K562 (cell line): ENCODE measurements around the gene SRSF6. TPM values are rescaled to one million over a fixed set of nuclear protein-coding genes. Genes with fewer than 3 reads are reported as not detected.

Experiments
- BRD4 ChIP-seq: fragments of 200-600 bp; sonication (generic); IDR thresholded peaks from 2 replicates; pipeline ENCODE4 v1.6.1; 2017; ENCODE audit warnings: inconsistent platforms
- CHD1 ChIP-seq: fragments of 200-600 bp; sonication (generic); IDR thresholded peaks from one replicate; pipeline ENCODE4 v1.6.1; 2012; ENCODE audit warnings: mild to moderate bottlenecking, moderate library complexity, low read length, inconsistent platforms
- CXXC5 ChIP-seq: fragments of 250-450 bp; sonication (Bioruptor Pico); IDR thresholded peaks from 2 replicates; pipeline ENCODE4 v1.8.0; 2022; ENCODE audit warnings: inconsistent platforms, mild to moderate bottlenecking, moderate library complexity
- ETS2 ChIP-seq: IDR thresholded peaks from 2 replicates; pipeline ENCODE4 v1.6.1; 2016; ENCODE audit warnings: borderline replicate concordance, missing genetic modification characterization, mild to moderate bottlenecking, moderate library complexity, missing compliant biosample characterization; ENCODE audit not compliant: poor library complexity, severe bottlenecking
- HBP1 ChIP-seq: fragments of 450-650 bp; formaldehyde crosslinking; IDR thresholded peaks from 2 replicates; pipeline ENCODE4 v1.4.0; 2022; ENCODE audit warnings: missing genetic modification characterization
- NR2F6 ChIP-seq: fragments of 450-650 bp; formaldehyde crosslinking; IDR thresholded peaks from 2 replicates; pipeline ENCODE4 v1.4.0; 2020; ENCODE audit warnings: mild to moderate bottlenecking
- PCBP2 ChIP-seq: fragments of 200-400 bp; formaldehyde crosslinking; IDR thresholded peaks from 2 replicates; pipeline ENCODE4 v1.6.1; 2018; ENCODE audit warnings: low read length, low read depth, mild to moderate bottlenecking, moderate library complexity; ENCODE audit not compliant: poor library complexity, severe bottlenecking
- RB1 ChIP-seq: fragments of 450-650 bp; IDR thresholded peaks from 2 replicates; pipeline ENCODE4 v1.6.1; 2017; ENCODE audit warnings: low read depth, mild to moderate bottlenecking
- RBM17 ChIP-seq: fragments of 200-400 bp; formaldehyde crosslinking; IDR thresholded peaks from 2 replicates; pipeline ENCODE4 v1.6.1; 2017; ENCODE audit warnings: low read depth, mild to moderate bottlenecking, low read length, borderline replicate concordance
- SREBF2 ChIP-seq: sonication (generic); formaldehyde crosslinking; IDR thresholded peaks from 2 replicates; pipeline ENCODE4 v1.4.0; 2020; ENCODE audit warnings: mild to moderate bottlenecking, missing genetic modification reagents
- SRF ChIP-seq, 2 experiments: fragments of 250-450, 450-650 bp in 1 of 2; sonication (Bioruptor Pico) in 1 of 2; sonication (generic) in 1 of 2; formaldehyde crosslinking; IDR thresholded peaks; 2 replicates each; pipeline versions ENCODE4 v1.5.0 to v1.5.1; 2020 to 2022; ENCODE audit warnings: mild to moderate bottlenecking in 1 of 2, missing genetic modification reagents in 1 of 2
- UBTF ChIP-seq, 2 experiments: IDR thresholded peaks; 2 replicates each; pipeline ENCODE4 v1.6.1; 2012; ENCODE audit warnings: improper control_type of control experiment in 2 of 2, low read depth in 2 of 2, low read length in 2 of 2, borderline replicate concordance in 1 of 2
- ZMIZ1 ChIP-seq, 2 experiments: fragments of 150-350 bp in 1 of 2; IDR thresholded peaks; 2 replicates each; pipeline ENCODE4 v1.6.1; 2012 to 2016; ENCODE audit warnings: low read depth in 2 of 2, low read length in 2 of 2, mild to moderate bottlenecking in 1 of 2, moderate library complexity in 1 of 2
- ZNF12 ChIP-seq: sonication (generic); formaldehyde crosslinking; IDR thresholded peaks from 2 replicates; pipeline ENCODE4 v1.4.0; 2020; ENCODE audit warnings: mild to moderate bottlenecking, missing genetic modification reagents
- ZNF217 ChIP-seq: sonication (generic); formaldehyde crosslinking; IDR thresholded peaks from 2 replicates; pipeline ENCODE4 v1.8.0; 2022; ENCODE audit warnings: mild to moderate bottlenecking, missing genetic modification reagents
- ZNF224 ChIP-seq: sonication (generic); formaldehyde crosslinking; IDR thresholded peaks from 2 replicates; pipeline ENCODE4 v1.8.0; 2022; ENCODE audit warnings: mild to moderate bottlenecking, missing genetic modification reagents
- ZNF282 ChIP-seq: sonication (generic); formaldehyde crosslinking; IDR thresholded peaks from 2 replicates; pipeline ENCODE4 v1.8.1; 2023; ENCODE audit warnings: missing genetic modification reagents
- ZNF3 ChIP-seq: fragments of 250-450 bp; sonication (Bioruptor Pico); IDR thresholded peaks from 2 replicates; pipeline ENCODE4 v1.5.0; 2021; ENCODE audit warnings: mild to moderate bottlenecking, moderate library complexity
- ZNF354B ChIP-seq: fragments of 250-450 bp; sonication (Bioruptor Pico); IDR thresholded peaks from 2 replicates; pipeline ENCODE4 v1.4.0; 2020
- ZNF41 ChIP-seq: fragments of 250-450 bp; sonication (Bioruptor Pico); conservative IDR thresholded peaks from 2 replicates; pipeline ENCODE4 v1.4.0; 2020; ENCODE audit warnings: mild to moderate bottlenecking
- ZNF780A ChIP-seq: fragments of 250-450 bp; sonication (Bioruptor Pico); IDR thresholded peaks from 2 replicates; pipeline ENCODE4 v1.5.0; 2021; ENCODE audit warnings: mild to moderate bottlenecking
- polyA plus RNA-seq, 8 experiments: library from polyadenylated mRNA; depleted of rRNA in 4 of 8; stranded (reverse) in 5 of 8; unstranded in 3 of 8; fragments of >200 nt; fragmentation: Nextera tagmentation in 2 of 8; fragmentation: Illumina TruSeq in 1 of 8; extraction: Ambion mirVana in 2 of 8; extraction: Trizol in 1 of 8; gene quantifications; 2 replicates each; pipeline versions ENCODE4 v1.2.1 to v1.2.3, GENCODE V29; 2011 to 2014; ENCODE audit warnings: inconsistent platforms in 1 of 8, missing spikeins in 1 of 8
- total RNA-seq, 7 experiments: library from RNA; depleted of rRNA in 6 of 7; stranded (reverse); fragments of >200 nt in 6 of 7; fragmentation: Illumina TruSeq in 2 of 7; extraction: Trizol in 2 of 7; gene quantifications; 2 replicates each; pipeline versions ENCODE4 v1.2.1 to v1.2.3, GENCODE V29; 2011 to 2021; ENCODE audit warnings: low replicate concordance in 1 of 7

SRSF6 gene
- total and polyA plus RNA-seq, 9 of the 15 experiments (the other 6 are each of a cell fraction or from before 2014, with no cell fraction given) = 52.4 to 165 (median 117) TPM

- no peak for TF ChIP-seq NR2F6 (CRISPR knock-in tag)
- no peak for TF ChIP-seq BRD4
- no peak for TF ChIP-seq ZNF3 (CRISPR knock-in tag)
- no peak for TF ChIP-seq ETS2
- 0 out of 4 replicates have a peak, but pooled peaks of 1 of the 2 experiments have one; percentile 56 for TF ChIP-seq UBTF (IDR thresholded peaks at IDR 0.05; ENCODE audit: borderline replicate concordance in 1 of 2, low read depth in 2 of 2, low read length in 2 of 2)
- no peak for TF ChIP-seq ZNF780A (CRISPR knock-in tag)
- no peak for TF ChIP-seq SREBF2 (CRISPR knock-in tag)
- no peak for TF ChIP-seq HBP1 (CRISPR knock-in tag)
- no peak for TF ChIP-seq ZNF41 (CRISPR knock-in tag)
- peak; percentile 49; the same call in 1 of the 2 replicates for TF ChIP-seq RB1
- TF ChIP-seq ZNF282 (CRISPR knock-in tag) = no peak
- peak; percentile 43 for TF ChIP-seq CHD1
- TF ChIP-seq PCBP2 = no peak
- TF ChIP-seq ZMIZ1 (IDR thresholded peaks at IDR 0.05; ENCODE audit: low read depth in 2 of 2, low read length in 2 of 2) = no peak
- no peak for TF ChIP-seq RBM17
- TF ChIP-seq ZNF12 = no peak
- no peak for TF ChIP-seq ZNF224 (CRISPR knock-in tag)
- peak in 1 of 2 experiments; percentile 81; a peak in 1 of 4 replicates for TF ChIP-seq SRF (CRISPR knock-in tag; IDR thresholded peaks at IDR 0.05)
- no peak for TF ChIP-seq ZNF354B (CRISPR knock-in tag)
- TF ChIP-seq ZNF217 = no peak
- TF ChIP-seq CXXC5 = peak; percentile 63
Observed at GRCh38 chr20:43507150-43508080, 49.7 kb downstream of the SRSF6 start, which contains the start of gene L3MBTL1 (continued).
